Heart right ventricle (tissue), 16 donors: ENCODE results near the gene CTXND2. TPM values are rescaled to one million over a fixed set of nuclear protein-coding genes. Genes with fewer than 3 reads are reported as not detected.
A peak's percentile ranks its signal among the peaks of the same experiment; 100 is the strongest.

Experiments
- ATAC-seq, 8 donors: fragments of 200-7000 bp; cut with Tn5 transposase; one replicate each; pipeline ENCODE4 v1.9.1; 2020; ENCODE audit warnings: mild to moderate bottlenecking in 8 of 8, moderate library complexity in 8 of 8, moderate number of reproducible peaks in 1 of 8
- DNase-seq, 2 donors: peaks; one replicate each; pipeline ENCODE4 v3.0.0-alpha.2; 2020
- H3K27ac ChIP-seq, 10 donors: fragments of 200-600 bp; sonication (generic) in 2 of 10; one replicate each; pipeline versions ENCODE4 v1.5.0 to v1.8.0; 2020 to 2022; ENCODE audit warnings: mild to moderate bottlenecking in 3 of 10
- H3K27me3 ChIP-seq, 7 donors: fragments of 200-600 bp; one replicate each; pipeline ENCODE4 v1.8.0; 2021 to 2022; ENCODE audit warnings: mild to moderate bottlenecking in 2 of 7
- H3K36me3 ChIP-seq, 9 donors: fragments of 200-600 bp; sonication (generic) in 1 of 9; one replicate each; pipeline versions ENCODE4 v1.5.0 to v1.8.0; 2020 to 2022; ENCODE audit warnings: mild to moderate bottlenecking in 2 of 9
- H3K4me1 ChIP-seq, 9 donors: fragments of 200-600 bp; sonication (generic) in 1 of 9; one replicate each; pipeline versions ENCODE4 v1.5.0 to v1.8.0; 2020 to 2022; ENCODE audit warnings: mild to moderate bottlenecking in 4 of 9
- H3K4me3 ChIP-seq, 10 donors: fragments of 200-600 bp; sonication (generic) in 2 of 10; one replicate each; pipeline versions ENCODE4 v1.5.0 to v1.8.0; 2020 to 2022; ENCODE audit warnings: mild to moderate bottlenecking in 7 of 10, moderate library complexity in 2 of 10
- H3K9me3 ChIP-seq, 11 donors: fragments of 200-600 bp in 10 of 11; sonication (generic) in 2 of 11; one replicate each; pipeline versions ENCODE4 v1.5.0 to v1.8.0; 2013 to 2022; ENCODE audit warnings: mild to moderate bottlenecking in 2 of 11, control low read depth in 1 of 11, moderate library complexity in 1 of 11
- WGBS, 2 donors: extraction: QIAGEN DNeasy Blood & Tissue Kit; methylation state at CpG; one replicate each; pipeline ENCODE4 v1.1.7; 2013; ENCODE audit warnings: inconsistent platforms in 1 of 2; 5-methylcytosine and 5-hydroxymethylcytosine counted together
- intact Hi-C, 10 donors: fragments of 100-400 bp; cut with DNase I; formaldehyde crosslinking; loops; one replicate each; pipeline versions ENCODE4 v1.11.1 to v1.14.2; 2022
- polyA plus RNA-seq, 2 donors: library from polyadenylated mRNA; stranded (reverse); fragments of 200-250 nt; gene quantifications; one replicate each; pipeline ENCODE4 v1.2.3, GENCODE V29; 2013
- total RNA-seq, 10 donors: library from RNA; stranded (reverse); fragmentation: NEBNext Ultra II Directional in 3 of 10; extraction: Animal tissue kit (Norgen Biotek cat#: 25700) in 3 of 10; gene quantifications; one replicate each; pipeline versions ENCODE4 v1.2.1 to v1.2.4, GENCODE V29; 2021 to 2023
- TF ChIP-seq, protein P1 (sequence below), 9 donors: fragments of 200-600 bp; sonication (generic) in 2 of 9; IDR thresholded peaks; one replicate each; pipeline versions ENCODE4 v1.5.0 to v1.8.0; 2021 to 2022; ENCODE audit warnings: antibody characterized with exemption in 9 of 9, mild to moderate bottlenecking in 5 of 9, moderate library complexity in 1 of 9
- donor health status: Arrhythmogenic right ventricular cardiomyopathy.
- donor health status: ischemic (EF 13 %, LVEDD 7.1; RV severe dilation, severe dysfunction).
- donor health status: healthy with polysubstance abuse.
- donor health status: DM: no; HTN: yes; CAD: no.
- donor health status: DM: no; HTN: no; CAD: no.
- donor health status: ischemic (EF 25% LVEDD 6.9; RV normal size, moderate dysfunction).
- donor health status: ischemic (EF 25% LVEDD 5.7; RV mildly dilated, moderate dysfunction).
- donor health status: healthy.
- donor health status: DM: yes; HTN: yes; CAD: no.
- donor health status: Ischemic cardiomyopathy.
- donor health status: ischemic (EF 35%, LVEDD 5.7; RV mildly dilated, moderate dysfunction).
- donor health status: nonischemic (EF 11% LVEDD 7.7; RV severe dilation, severe dysfunction).
- donor health status: DM: yes; HTN: yes; CAD: no.
- donor health status: PGD.
- donor health status: ischemic (EF 29% LVEDD 5.4; RV normal size, mild dysfunction).
- donor health status: nonischemic (EF 23%, LVEDD 6.1; RV moderate dilation, normal function).

CTXND2 gene
- total and polyA plus RNA-seq, 12 donors, result not detected

DNA sequence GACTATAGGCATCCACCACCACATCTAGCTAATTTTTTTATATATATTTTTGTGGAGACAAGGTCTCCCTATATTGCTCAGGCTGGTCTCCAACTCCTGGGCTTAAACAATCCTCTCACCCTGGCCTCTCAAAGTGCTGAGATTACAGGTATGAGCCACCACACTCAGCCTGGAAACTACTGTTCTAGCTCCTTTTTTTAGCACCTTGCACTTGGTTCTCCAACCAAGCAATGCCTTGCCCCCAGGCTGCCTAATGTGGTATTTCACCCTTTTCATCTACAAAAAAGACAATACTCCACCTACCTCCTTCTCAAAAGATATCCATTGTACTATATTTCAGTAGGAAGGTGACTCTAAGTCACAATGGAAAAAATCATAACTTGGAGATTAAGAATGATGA lies 17.3 kb upstream of the CTXND2 start:
- TF ChIP-seq, protein P1, sequence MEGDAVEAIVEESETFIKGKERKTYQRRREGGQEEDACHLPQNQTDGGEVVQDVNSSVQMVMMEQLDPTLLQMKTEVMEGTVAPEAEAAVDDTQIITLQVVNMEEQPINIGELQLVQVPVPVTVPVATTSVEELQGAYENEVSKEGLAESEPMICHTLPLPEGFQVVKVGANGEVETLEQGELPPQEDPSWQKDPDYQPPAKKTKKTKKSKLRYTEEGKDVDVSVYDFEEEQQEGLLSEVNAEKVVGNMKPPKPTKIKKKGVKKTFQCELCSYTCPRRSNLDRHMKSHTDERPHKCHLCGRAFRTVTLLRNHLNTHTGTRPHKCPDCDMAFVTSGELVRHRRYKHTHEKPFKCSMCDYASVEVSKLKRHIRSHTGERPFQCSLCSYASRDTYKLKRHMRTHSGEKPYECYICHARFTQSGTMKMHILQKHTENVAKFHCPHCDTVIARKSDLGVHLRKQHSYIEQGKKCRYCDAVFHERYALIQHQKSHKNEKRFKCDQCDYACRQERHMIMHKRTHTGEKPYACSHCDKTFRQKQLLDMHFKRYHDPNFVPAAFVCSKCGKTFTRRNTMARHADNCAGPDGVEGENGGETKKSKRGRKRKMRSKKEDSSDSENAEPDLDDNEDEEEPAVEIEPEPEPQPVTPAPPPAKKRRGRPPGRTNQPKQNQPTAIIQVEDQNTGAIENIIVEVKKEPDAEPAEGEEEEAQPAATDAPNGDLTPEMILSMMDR (IDR thresholded peaks at IDR 0.05), result no peak
- Histone ChIP-seq H3K27me3 (no peaks in the 10 kb centered on the region), H3K36me3 (peaks cover 0 to 48% (median 0%) of the 10 kb centered on the region in 9 donors), H3K4me1 (peaks cover 0 to 39% (median 15%) of the 10 kb centered on the region in 9 donors), H3K27ac (no peak overlapping the region), H3K9me3 (no peaks in the 10 kb centered on the region), H3K4me3 (no peak overlapping the region)
- DNase-seq (no peak), ATAC-seq (no peak)
- intact Hi-C loops, result loop anchor here in 4 of 10 donors (10.0 kb wide), 3 partner anchors 55 to 105 kb away; partner anchors contain the start of genes CERS2 (in 2 of the 4) and SETDB1 (in 2 of the 4)

- no peaks in the 10 kb centered on the region for H3K27me3 ChIP-seq
- TF ChIP-seq, protein P1 (IDR thresholded peaks at IDR 0.05), result no peak
- 87 to 91% methylated on average over 2 of the region's 2 CpGs for WGBS, 2 donors
- DNase-seq (no peak), ATAC-seq (no peak)
- no peak overlapping the region for H3K4me3 ChIP-seq
- H3K9me3 ChIP-seq, result no peaks in the 10 kb centered on the region
- H3K36me3 ChIP-seq, result peaks cover 0 to 48% (median 0%) of the 10 kb centered on the region in 9 donors
- no peak overlapping the region for H3K27ac ChIP-seq
- H3K4me1 ChIP-seq, result peaks cover 0 to 55% (median 27%) of the 10 kb centered on the region in 9 donors
- intact Hi-C loops, result loop anchor here in 4 of 10 donors (10.0 kb wide), 3 partner anchors 52 to 102 kb away; partner anchors contain the start of genes CERS2 (in 2 of the 4) and SETDB1 (in 2 of the 4)
Measured at GRCh38 chr1:150872572-150872971, 14.4 kb upstream of the CTXND2 start.

DNA sequence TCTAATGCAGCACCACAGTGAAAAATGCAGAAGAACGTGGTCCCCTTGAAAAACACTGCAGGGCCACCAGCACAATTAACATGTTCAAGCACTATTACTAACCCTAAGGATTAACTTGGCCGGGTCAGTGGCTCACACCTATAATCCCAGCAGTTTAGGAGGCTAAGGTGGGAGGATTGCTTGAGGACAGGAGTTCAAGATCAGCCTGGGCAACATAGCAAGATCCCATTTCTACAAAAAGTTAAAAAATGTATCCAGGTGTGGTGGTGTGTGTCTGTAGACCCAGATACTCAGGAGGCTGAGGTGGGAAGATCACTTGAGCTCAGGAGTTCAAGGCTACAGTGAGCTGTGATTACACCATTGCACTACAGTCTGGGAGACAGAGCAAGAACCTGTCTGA lies 13.4 kb upstream of the CTXND2 start:
- no peak for DNase-seq
- whole genome bisulfite sequencing, 2 donors, result 94 to 96% methylated on average over 2 of the region's 2 CpGs
- TF ChIP-seq, protein P1 (IDR thresholded peaks at IDR 0.05), result no peak
- intact Hi-C loops, result loop anchor here in 4 of 10 donors (10.0 kb wide), 3 partner anchors 51 to 101 kb away; partner anchors contain the start of genes CERS2 (in 2 of the 4) and SETDB1 (in 2 of the 4)
- Histone ChIP-seq H3K9me3 (no peaks in the 10 kb centered on the region), H3K4me3 (no peak overlapping the region), H3K27ac (no peak overlapping the region), H3K36me3 (peaks cover 0 to 42% (median 0%) of the 10 kb centered on the region in 9 donors), H3K4me1 (peaks cover 0 to 55% (median 27%) of the 10 kb centered on the region in 9 donors), H3K27me3 (no peaks in the 10 kb centered on the region)
- ATAC-seq, result no peak

DNA sequence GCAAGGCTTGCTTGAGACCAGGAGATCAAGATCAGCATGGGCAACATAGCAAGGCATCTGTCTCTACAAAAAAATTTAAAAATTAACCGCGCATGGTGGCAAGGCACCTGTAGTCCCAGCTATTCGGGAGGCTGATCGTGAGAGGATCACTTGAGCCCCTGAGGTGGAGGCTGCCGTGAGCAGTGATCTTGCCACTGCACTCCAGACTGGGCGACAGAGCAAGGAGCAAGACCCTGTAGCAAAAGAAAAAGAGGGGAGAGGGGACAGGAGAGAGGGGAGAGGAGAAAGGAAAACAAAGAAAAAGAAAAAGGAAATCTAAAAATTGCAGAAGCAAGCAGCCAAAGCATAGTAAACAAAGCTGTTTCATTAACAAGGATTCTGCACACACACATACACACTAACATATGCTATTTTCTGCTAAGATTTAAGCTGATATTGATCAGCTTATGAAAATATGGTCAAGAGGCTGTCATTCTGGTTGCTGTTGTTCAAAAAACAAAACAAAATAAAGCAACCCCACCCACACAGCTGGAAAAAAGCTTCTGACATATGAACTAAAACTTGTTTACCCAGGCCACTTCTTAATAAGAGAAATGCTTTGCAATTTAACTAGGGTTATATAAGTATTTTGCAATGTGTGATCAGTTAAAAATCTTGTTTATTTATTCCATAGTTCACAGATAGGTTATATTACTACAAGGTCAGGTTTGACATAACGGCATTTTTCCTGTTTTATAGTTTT lies 12.3 kb upstream of the CTXND2 start:
- Histone ChIP-seq H3K27me3 (no peaks in the 10 kb centered on the region), H3K27ac (peak overlapping the region in 9 of 10 donors; percentile 15 to 99 (median 96)), H3K9me3 (no peaks in the 10 kb centered on the region), H3K4me3 (peak overlapping the region; percentile 48 to 98 (median 89)), H3K4me1 (peaks cover 0 to 52% (median 26%) of the 10 kb centered on the region in 9 donors), H3K36me3 (peaks cover 0 to 39% (median 0%) of the 10 kb centered on the region in 9 donors)
- DNase-seq (no peak), ATAC-seq (no peak)
- TF ChIP-seq, protein P1 (IDR thresholded peaks at IDR 0.05), result no peak
- WGBS, 2 donors, result 30 to 41% methylated on average over 7 of the region's 7 CpGs
- intact Hi-C loops, result loop anchor here in 5 of 10 donors (5.0 to 10.0 kb wide), 5 partner anchors 48 to 103 kb away; partner anchors contain the start of genes CERS2 (in 2 of the 5) and SETDB1 (in 2 of the 5)
